SU-DHL-6 (cell line): Measurements from ENCODE around the gene AGTPBP1.

Source experiments
- EZH2phosphoT487 ChIP-seq: fragments of 200-600 bp; sonication (generic), shearing (Covaris generic); conservative IDR thresholded peaks from 2 replicates; pipeline ENCODE4 v1.6.1; 2018; ENCODE audit warnings: mild to moderate bottlenecking, antibody characterized with exemption, low read length, moderate library complexity, mixed read lengths
- TF ChIP-seq, protein P1 (sequence below): fragments of 200-600 bp; sonication (generic); IDR thresholded peaks from one replicate; pipeline ENCODE4 v1.5.1; 2017; ENCODE audit warnings: antibody characterized with exemption, mild to moderate bottlenecking, low read length, moderate library complexity; ENCODE audit not compliant: insufficient read depth, poor library complexity, severe bottlenecking

DNA sequence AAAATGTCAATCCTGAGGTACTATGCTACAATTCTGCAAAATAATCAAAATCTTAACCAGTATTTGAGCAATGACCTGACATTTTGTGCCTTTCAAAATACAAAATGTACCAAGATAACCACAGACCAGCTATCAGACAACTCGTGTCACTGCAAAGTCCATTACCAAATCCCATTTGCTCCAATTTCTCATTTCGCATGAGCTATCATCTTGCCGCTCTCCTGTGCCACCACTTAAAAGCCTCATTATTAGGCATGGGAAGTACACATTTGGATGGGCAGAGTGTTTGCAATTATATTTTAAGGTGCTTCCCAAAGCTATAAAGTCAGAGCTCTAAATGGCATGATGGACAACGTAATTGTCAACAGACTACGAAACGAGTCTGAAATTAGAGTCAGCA, 205.2 kb downstream of the AGTPBP1 start:
- TF ChIP-seq, protein P1, sequence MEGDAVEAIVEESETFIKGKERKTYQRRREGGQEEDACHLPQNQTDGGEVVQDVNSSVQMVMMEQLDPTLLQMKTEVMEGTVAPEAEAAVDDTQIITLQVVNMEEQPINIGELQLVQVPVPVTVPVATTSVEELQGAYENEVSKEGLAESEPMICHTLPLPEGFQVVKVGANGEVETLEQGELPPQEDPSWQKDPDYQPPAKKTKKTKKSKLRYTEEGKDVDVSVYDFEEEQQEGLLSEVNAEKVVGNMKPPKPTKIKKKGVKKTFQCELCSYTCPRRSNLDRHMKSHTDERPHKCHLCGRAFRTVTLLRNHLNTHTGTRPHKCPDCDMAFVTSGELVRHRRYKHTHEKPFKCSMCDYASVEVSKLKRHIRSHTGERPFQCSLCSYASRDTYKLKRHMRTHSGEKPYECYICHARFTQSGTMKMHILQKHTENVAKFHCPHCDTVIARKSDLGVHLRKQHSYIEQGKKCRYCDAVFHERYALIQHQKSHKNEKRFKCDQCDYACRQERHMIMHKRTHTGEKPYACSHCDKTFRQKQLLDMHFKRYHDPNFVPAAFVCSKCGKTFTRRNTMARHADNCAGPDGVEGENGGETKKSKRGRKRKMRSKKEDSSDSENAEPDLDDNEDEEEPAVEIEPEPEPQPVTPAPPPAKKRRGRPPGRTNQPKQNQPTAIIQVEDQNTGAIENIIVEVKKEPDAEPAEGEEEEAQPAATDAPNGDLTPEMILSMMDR: no peak
- no peak for TF ChIP-seq EZH2phosphoT487
